ENCODE results near the gene POTEG.
"Not testable (repeated sequence)": the region's sequence is repeated elsewhere in the genome, so short reads cannot be mapped to it uniquely, and the experiment has no call there.

DNA sequence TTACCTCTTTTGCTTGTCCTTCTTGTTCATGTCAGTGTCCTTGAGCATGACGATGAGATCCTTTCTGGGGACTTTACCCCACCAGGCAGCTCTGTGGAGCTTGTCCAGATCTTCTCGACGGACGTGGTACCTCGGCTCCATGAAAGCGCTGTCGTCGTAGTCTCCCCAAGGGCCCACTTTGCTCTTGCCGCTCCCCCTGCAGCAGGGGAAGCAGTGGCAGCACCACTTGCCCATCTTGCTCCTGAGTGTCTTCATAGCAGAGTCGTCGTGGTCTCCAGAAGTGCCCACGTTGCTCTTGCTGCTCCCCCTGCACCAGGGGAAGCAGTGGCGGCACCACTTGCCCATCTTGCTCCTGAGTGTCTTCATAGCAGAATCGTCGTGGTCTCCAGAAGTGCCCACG is 376 bp downstream of the POTEG start:
- TF ChIP-seq POLR2AphosphoS5, POLR2A, TAF1 (IDR thresholded peaks at IDR 0.05; ENCODE audit: low read depth, low read length): not testable (repeated sequence)
